ENCODE measurements around the gene PI4K2B. TPM values are rescaled to one million over a fixed set of nuclear protein-coding genes. Genes with fewer than 3 reads are reported as not detected.
A peak's percentile ranks its signal among the peaks of the same experiment; 100 is the strongest.

PI4K2B gene
- total and polyA plus RNA-seq, 2 of the 13 experiments (the other 11 are each of a cell fraction or from before 2014, with no cell fraction given): 6.9 to 25.8 TPM

DNA sequence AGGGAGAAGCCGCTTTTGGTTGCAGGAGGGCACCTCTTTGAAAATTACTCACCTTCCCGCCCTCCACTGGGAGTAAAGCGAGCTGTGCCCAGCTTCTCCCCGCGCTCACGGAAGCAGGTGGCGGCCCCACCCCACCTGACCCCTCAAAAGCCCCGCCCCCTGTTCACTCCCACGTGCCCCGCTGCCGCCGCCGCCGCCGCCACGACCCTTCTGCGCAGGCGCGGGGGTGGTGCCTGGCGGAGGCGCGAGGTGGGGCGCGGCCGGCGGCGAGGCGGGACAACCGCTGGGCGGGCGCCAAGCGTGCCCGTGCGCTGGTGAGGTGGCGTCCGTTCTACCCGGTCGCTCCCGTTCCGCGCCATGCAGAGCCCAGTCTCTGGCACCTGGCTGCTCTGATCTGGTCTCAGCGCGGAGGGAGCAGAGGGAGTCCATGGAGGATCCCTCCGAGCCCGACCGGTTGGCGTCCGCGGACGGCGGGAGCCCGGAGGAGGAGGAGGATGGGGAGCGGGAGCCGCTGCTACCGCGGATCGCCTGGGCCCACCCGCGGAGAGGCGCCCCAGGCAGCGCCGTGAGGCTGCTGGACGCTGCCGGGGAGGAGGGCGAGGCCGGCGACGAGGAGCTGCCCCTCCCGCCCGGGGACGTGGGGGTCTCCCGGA lies at the start of gene PI4K2B (continued):
- TF ChIP-seq, protein P1, sequence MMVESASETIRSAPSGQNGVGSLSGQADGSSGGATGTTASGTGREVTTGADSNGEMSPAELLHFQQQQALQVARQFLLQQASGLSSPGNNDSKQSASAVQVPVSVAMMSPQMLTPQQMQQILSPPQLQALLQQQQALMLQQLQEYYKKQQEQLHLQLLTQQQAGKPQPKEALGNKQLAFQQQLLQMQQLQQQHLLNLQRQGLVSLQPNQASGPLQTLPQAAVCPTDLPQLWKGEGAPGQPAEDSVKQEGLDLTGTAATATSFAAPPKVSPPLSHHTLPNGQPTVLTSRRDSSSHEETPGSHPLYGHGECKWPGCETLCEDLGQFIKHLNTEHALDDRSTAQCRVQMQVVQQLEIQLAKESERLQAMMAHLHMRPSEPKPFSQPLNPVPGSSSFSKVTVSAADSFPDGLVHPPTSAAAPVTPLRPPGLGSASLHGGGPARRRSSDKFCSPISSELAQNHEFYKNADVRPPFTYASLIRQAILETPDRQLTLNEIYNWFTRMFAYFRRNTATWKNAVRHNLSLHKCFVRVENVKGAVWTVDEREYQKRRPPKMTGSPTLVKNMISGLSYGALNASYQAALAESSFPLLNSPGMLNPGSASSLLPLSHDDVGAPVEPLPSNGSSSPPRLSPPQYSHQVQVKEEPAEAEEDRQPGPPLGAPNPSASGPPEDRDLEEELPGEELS (CRISPR knock-in tag; IDR thresholded peaks at IDR 0.05): no peak
- TF ChIP-seq RCOR2 (CRISPR knock-in tag; IDR thresholded peaks at IDR 0.05) (no peak), KLF15 (CRISPR knock-in tag; IDR thresholded peaks at IDR 0.05; ENCODE audit: borderline replicate concordance) (no peak), HOXA3 (CRISPR knock-in tag; IDR thresholded peaks at IDR 0.05) (peak; percentile 50), NFYB (CRISPR knock-in tag; IDR thresholded peaks at IDR 0.05) (no peak), ZKSCAN8 (CRISPR knock-in tag; IDR thresholded peaks at IDR 0.05; ENCODE audit: borderline replicate concordance) (no peak), ZNF7 (CRISPR knock-in tag; IDR thresholded peaks at IDR 0.05) (no peak), SRSF4 (IDR thresholded peaks at IDR 0.05; ENCODE audit: low read depth, low read length, poor library complexity, severe bottlenecking) (no peak), ZFP37 (CRISPR knock-in tag; IDR thresholded peaks at IDR 0.05; ENCODE audit: borderline replicate concordance) (0 out of 2 replicates have a peak, but pooled peaks have one; percentile 34), ZNF678 (CRISPR knock-in tag; IDR thresholded peaks at IDR 0.05) (0 out of 2 replicates have a peak, but pooled peaks have one; percentile 42), ZNF883 (CRISPR knock-in tag; IDR thresholded peaks at IDR 0.05; ENCODE audit: not compliant biosample characterization) (no peak)
- TF ChIP-seq, protein P2, sequence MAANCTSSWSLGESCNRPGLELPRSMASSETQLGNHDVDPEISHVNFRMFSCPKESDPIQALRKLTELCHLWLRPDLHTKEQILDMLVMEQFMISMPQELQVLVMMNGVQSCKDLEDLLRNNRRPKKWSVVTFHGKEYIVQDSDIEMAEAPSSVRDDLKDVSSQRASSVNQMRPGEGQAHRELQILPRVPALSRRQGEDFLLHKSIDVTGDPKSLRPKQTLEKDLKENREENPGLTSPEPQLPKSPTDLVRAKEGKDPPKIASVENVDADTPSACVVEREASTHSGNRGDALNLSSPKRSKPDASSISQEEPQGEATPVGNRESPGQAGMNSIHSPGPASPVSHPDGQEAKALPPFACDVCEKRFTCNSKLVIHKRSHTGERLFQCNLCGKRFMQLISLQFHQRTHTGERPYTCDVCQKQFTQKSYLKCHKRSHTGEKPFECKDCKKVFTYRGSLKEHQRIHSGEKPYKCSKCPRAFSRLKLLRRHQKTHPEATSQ (CRISPR knock-in tag; IDR thresholded peaks at IDR 0.05; ENCODE audit: borderline replicate concordance): no peak
- TF ChIP-seq, protein P3, sequence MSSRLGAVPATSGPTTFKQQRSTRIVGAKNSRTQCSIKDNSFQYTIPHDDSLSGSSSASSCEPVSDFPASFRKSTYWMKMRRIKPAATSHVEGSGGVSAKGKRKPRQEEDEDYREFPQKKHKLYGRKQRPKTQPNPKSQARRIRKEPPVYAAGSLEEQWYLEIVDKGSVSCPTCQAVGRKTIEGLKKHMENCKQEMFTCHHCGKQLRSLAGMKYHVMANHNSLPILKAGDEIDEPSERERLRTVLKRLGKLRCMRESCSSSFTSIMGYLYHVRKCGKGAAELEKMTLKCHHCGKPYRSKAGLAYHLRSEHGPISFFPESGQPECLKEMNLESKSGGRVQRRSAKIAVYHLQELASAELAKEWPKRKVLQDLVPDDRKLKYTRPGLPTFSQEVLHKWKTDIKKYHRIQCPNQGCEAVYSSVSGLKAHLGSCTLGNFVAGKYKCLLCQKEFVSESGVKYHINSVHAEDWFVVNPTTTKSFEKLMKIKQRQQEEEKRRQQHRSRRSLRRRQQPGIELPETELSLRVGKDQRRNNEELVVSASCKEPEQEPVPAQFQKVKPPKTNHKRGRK (CRISPR knock-in tag; IDR thresholded peaks at IDR 0.05): no peak
- TF ChIP-seq, protein P4, sequence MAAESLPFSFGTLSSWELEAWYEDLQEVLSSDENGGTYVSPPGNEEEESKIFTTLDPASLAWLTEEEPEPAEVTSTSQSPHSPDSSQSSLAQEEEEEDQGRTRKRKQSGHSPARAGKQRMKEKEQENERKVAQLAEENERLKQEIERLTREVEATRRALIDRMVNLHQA (CRISPR knock-in tag; IDR thresholded peaks at IDR 0.05): no peak
- TF ChIP-seq, protein P5, sequence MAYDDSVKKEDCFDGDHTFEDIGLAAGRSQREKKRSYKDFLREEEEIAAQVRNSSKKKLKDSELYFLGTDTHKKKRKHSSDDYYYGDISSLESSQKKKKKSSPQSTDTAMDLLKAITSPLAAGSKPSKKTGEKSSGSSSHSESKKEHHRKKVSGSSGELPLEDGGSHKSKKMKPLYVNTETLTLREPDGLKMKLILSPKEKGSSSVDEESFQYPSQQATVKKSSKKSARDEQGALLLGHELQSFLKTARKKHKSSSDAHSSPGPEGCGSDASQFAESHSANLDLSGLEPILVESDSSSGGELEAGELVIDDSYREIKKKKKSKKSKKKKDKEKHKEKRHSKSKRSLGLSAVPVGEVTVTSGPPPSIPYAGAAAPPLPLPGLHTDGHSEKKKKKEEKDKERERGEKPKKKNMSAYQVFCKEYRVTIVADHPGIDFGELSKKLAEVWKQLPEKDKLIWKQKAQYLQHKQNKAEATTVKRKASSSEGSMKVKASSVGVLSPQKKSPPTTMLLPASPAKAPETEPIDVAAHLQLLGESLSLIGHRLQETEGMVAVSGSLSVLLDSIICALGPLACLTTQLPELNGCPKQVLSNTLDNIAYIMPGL (CRISPR knock-in tag; IDR thresholded peaks at IDR 0.05; ENCODE audit: borderline replicate concordance in 1 of 2, low read depth in 1 of 2): peak; percentile 33 to 88; a peak in 3 of 4 replicates
- TF ChIP-seq, protein P6, sequence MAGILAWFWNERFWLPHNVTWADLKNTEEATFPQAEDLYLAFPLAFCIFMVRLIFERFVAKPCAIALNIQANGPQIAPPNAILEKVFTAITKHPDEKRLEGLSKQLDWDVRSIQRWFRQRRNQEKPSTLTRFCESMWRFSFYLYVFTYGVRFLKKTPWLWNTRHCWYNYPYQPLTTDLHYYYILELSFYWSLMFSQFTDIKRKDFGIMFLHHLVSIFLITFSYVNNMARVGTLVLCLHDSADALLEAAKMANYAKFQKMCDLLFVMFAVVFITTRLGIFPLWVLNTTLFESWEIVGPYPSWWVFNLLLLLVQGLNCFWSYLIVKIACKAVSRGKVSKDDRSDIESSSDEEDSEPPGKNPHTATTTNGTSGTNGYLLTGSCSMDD (CRISPR knock-in tag; IDR thresholded peaks at IDR 0.05): no peak
- TF ChIP-seq, protein P7, sequence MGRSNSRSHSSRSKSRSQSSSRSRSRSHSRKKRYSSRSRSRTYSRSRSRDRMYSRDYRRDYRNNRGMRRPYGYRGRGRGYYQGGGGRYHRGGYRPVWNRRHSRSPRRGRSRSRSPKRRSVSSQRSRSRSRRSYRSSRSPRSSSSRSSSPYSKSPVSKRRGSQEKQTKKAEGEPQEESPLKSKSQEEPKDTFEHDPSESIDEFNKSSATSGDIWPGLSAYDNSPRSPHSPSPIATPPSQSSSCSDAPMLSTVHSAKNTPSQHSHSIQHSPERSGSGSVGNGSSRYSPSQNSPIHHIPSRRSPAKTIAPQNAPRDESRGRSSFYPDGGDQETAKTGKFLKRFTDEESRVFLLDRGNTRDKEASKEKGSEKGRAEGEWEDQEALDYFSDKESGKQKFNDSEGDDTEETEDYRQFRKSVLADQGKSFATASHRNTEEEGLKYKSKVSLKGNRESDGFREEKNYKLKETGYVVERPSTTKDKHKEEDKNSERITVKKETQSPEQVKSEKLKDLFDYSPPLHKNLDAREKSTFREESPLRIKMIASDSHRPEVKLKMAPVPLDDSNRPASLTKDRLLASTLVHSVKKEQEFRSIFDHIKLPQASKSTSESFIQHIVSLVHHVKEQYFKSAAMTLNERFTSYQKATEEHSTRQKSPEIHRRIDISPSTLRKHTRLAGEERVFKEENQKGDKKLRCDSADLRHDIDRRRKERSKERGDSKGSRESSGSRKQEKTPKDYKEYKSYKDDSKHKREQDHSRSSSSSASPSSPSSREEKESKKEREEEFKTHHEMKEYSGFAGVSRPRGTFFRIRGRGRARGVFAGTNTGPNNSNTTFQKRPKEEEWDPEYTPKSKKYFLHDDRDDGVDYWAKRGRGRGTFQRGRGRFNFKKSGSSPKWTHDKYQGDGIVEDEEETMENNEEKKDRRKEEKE (IDR thresholded peaks at IDR 0.05): no peak

Measured in HepG2 (cell line).